ENCODE results near the gene MRPL43.

MRPL43 gene

GRCh38 chr10:101001659-101002035, 14.3 kb upstream of the MRPL43 start:
- no peak for DNase-seq

GRCh38 chr10:101000915-101001658, 13.8 kb upstream of the MRPL43 start:
- DNase-seq: peak; percentile 16

GRCh38 chr10:101000127-101000914, 13.0 kb upstream of the MRPL43 start:
- no peak for DNase-seq

- DNase-seq: no peak
Observed at GRCh38 chr10:100999742-101000126, 12.4 kb upstream of the MRPL43 start, which contains the start of gene LZTS2. TSS of gene LZTS2 (plus strand) at chr10:100999808. CDS start at chr10:101002539, 2,731 bp downstream.

- DNase-seq: peak; percentile 37
Observed at GRCh38 chr10:100998991-100999741, 11.9 kb upstream of the MRPL43 start.

GRCh38 chr10:100998183-100998990, 11.1 kb upstream of the MRPL43 start:
- peak; percentile 66 for DNase-seq

GRCh38 chr10:100997360-100998182, 10.3 kb upstream of the MRPL43 start:
- peak; percentile 59 for DNase-seq

GRCh38 chr10:100996678-100997359, 9.5 kb upstream of the MRPL43 start:
- DNase-seq: no peak

- no peak for DNase-seq
Observed at GRCh38 chr10:100995181-100995580, 7.9 kb upstream of the MRPL43 start.

GRCh38 chr10:100993986-100994708, 6.8 kb upstream of the MRPL43 start:
- DNase-seq: no peak

- no peak for DNase-seq
Observed at GRCh38 chr10:100989088-100989487, 1.8 kb upstream of the MRPL43 start.

GRCh38 chr10:100988166-100988565, 869 bp upstream of the MRPL43 start:
- DNase-seq: no peak

GRCh38 chr10:100987685-100988049, 370 bp upstream of the MRPL43 start:
- DNase-seq: no peak

- no peak for DNase-seq
Observed at GRCh38 chr10:100986623-100986951, 710 bp downstream of the MRPL43 start.

- no peak for DNase-seq
Observed at GRCh38 chr10:100985336-100985735, 2.0 kb downstream of the MRPL43 start.

- no peak for DNase-seq
Observed at GRCh38 chr10:100984672-100985177, 2.6 kb downstream of the MRPL43 start.

GRCh38 chr10:100983868-100984671, 3.2 kb downstream of the MRPL43 start:
- DNase-seq: no peak

- no peak for DNase-seq
Observed at GRCh38 chr10:100982916-100983830, 4.1 kb downstream of the MRPL43 start.
